A673 (cell line): ENCODE results near the gene LCMT1.

Experiments used
- EZH2 ChIP-seq: fragments of 200-600 bp; sonication (generic); IDR thresholded peaks from 2 replicates; pipeline ENCODE4 v1.6.1; 2017; ENCODE audit warnings: borderline replicate concordance, low read depth, mild to moderate bottlenecking, mixed read lengths, antibody characterized with exemption, low read length; ENCODE audit not compliant: poor library complexity, severe bottlenecking
- TF ChIP-seq, protein P1 (sequence below): fragments of 300-800, 200-600 bp; sonication (generic); conservative IDR thresholded peaks from 2 replicates; pipeline ENCODE4 v1.5.1; 2017; ENCODE audit warnings: low read depth, mild to moderate bottlenecking, antibody characterized with exemption, low read length, moderate library complexity, mixed read lengths

GRCh38 chr16:25161753-25162367, 50.3 kb downstream of the LCMT1 start:
- TF ChIP-seq, protein P1, sequence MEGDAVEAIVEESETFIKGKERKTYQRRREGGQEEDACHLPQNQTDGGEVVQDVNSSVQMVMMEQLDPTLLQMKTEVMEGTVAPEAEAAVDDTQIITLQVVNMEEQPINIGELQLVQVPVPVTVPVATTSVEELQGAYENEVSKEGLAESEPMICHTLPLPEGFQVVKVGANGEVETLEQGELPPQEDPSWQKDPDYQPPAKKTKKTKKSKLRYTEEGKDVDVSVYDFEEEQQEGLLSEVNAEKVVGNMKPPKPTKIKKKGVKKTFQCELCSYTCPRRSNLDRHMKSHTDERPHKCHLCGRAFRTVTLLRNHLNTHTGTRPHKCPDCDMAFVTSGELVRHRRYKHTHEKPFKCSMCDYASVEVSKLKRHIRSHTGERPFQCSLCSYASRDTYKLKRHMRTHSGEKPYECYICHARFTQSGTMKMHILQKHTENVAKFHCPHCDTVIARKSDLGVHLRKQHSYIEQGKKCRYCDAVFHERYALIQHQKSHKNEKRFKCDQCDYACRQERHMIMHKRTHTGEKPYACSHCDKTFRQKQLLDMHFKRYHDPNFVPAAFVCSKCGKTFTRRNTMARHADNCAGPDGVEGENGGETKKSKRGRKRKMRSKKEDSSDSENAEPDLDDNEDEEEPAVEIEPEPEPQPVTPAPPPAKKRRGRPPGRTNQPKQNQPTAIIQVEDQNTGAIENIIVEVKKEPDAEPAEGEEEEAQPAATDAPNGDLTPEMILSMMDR, result no peak
- TF ChIP-seq EZH2, result no peak
